IMR-90 (cell line): Measurements from ENCODE around the gene CPLX3.

Experiments
- RCOR1 ChIP-seq: IDR thresholded peaks from 2 replicates; pipeline ENCODE4 v1.6.1; 2012; ENCODE audit warnings: mild to moderate bottlenecking, low read length, improper control_type of control experiment; ENCODE audit not compliant: insufficient replicate concordance
- RFX5 ChIP-seq: IDR thresholded peaks from 2 replicates; pipeline ENCODE4 v1.8.0; 2012; ENCODE audit warnings: low read depth, mild to moderate bottlenecking, low read length, moderate library complexity
- TF ChIP-seq, protein P1 (sequence below): conservative IDR thresholded peaks from 2 replicates; pipeline ENCODE4 v1.5.1; 2012; ENCODE audit warnings: mild to moderate bottlenecking, low read depth, low read length, improper control_type of control experiment

GRCh38 chr15:74794970-74795349 is 31.5 kb upstream of the CPLX3 start:
- TF ChIP-seq RCOR1 (no peak), RFX5 (no peak)
- TF ChIP-seq, protein P1, sequence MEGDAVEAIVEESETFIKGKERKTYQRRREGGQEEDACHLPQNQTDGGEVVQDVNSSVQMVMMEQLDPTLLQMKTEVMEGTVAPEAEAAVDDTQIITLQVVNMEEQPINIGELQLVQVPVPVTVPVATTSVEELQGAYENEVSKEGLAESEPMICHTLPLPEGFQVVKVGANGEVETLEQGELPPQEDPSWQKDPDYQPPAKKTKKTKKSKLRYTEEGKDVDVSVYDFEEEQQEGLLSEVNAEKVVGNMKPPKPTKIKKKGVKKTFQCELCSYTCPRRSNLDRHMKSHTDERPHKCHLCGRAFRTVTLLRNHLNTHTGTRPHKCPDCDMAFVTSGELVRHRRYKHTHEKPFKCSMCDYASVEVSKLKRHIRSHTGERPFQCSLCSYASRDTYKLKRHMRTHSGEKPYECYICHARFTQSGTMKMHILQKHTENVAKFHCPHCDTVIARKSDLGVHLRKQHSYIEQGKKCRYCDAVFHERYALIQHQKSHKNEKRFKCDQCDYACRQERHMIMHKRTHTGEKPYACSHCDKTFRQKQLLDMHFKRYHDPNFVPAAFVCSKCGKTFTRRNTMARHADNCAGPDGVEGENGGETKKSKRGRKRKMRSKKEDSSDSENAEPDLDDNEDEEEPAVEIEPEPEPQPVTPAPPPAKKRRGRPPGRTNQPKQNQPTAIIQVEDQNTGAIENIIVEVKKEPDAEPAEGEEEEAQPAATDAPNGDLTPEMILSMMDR = no peak
